ENCODE data around the gene CORO1C. TPM values are rescaled to one million over a fixed set of nuclear protein-coding genes. Genes with fewer than 3 reads are reported as not detected.

Gene CORO1C
- total and polyA plus RNA-seq, 9 of the 15 experiments (the other 6 are each of a cell fraction or from before 2014, with no cell fraction given), result 55.2 to 280 (median 150) TPM

DNA sequence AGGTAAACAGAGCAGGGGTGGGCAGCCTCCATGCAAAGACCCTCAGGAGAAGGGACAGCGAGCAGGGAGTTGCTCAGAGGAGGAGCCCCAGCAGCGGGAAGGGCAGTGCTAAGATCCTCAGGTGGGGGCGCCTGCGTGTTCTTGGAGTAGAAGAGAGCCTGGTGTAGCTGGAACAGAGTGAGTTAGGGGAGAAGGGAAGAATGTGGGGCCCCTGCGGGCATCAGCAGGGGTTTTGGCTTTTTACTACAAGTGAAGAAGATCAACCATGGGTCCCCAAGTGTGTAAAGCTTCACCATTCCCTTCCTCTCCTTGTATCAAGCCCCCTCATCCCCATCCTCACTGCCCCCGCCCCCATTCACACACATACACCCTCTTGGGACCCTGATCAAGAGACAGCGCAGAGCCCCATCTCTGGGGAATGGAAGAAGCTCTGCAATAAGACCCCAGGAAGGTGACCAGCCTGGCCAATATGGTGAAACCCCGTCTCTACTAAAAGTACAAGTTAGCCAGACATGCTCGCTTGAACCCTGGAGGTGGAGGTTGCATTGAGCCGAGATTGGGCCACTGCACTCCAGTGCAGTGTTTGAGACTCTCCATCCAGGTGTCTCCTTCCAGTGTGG lies 123.2 kb downstream of the CORO1C start:
- ChIA-PET CTCF (ENCODE audit: low intra/inter-chr PET ratio) (no interaction called here), POLR2A (interaction anchor here (0.6 to 1.1 kb wide), 3 partner anchors 10 to 977 kb away, joined by 3 read pairs; no protein-coding TSS in a partner anchor)
- no peak overlapping the region for H3K4me2 ChIP-seq (ENCODE audit: insufficient read depth, low read length)
- H2AFZ ChIP-seq (ENCODE audit: low read depth, low read length), result no peak overlapping the region
- DNase-seq (ENCODE audit: extremely low read depth in 1 of 4, low spot score in 3 of 4) (no peak), FAIRE-seq (no peak), ATAC-seq (no peak)
- H3K27me3 ChIP-seq (ENCODE audit: control insufficient read depth in 2 of 2, insufficient read depth in 2 of 2, low read length in 2 of 2), result no peaks in the 10 kb centered on the region
- no peaks in the 10 kb centered on the region for H3K36me3 ChIP-seq (ENCODE audit: control insufficient read depth, insufficient read depth, low read length)
- TF ChIP-seq NR1H2 (CRISPR knock-in tag; IDR thresholded peaks at IDR 0.05) (no peak), ADNP (tag; IDR thresholded peaks at IDR 0.05) (no peak)
- no peaks in the 10 kb centered on the region for H3K79me2 ChIP-seq (ENCODE audit: control insufficient read depth, insufficient read depth, low read length)
- WGBS (ENCODE audit: insufficient coverage, low coverage, missing lambda C conversion rate), result 35% methylated on average over 10 of the region's 10 CpGs
- peaks cover 9 to 16% of the 10 kb centered on the region in 2 experiments for H3K4me1 ChIP-seq (replicated peaks in 1 of 2; ENCODE audit: control insufficient read depth in 2 of 2, insufficient read depth in 2 of 2, low read length in 2 of 2)
- H3K4me3 ChIP-seq, result no peak overlapping the region
- in situ Hi-C loops (cut with MboI) (no loop called here), intact Hi-C loops (cut with micrococcal nuclease) (no loop called here)
- no peak overlapping the region for H3K9ac ChIP-seq (ENCODE audit: insufficient read depth in 1 of 2, low read depth in 2 of 2, low read length in 2 of 2)
- H3K9me3 ChIP-seq (replicated peaks; ENCODE audit: control insufficient read depth, insufficient read depth, low read depth, low read length), result no peaks in the 10 kb centered on the region
- BruUV-seq (replicated peaks), result no TSS peak
- H3K27ac ChIP-seq (ENCODE audit: extremely low read depth, low read depth, low read length), result no peak overlapping the region
- no peaks in the 10 kb centered on the region for H4K20me1 ChIP-seq (replicated peaks; ENCODE audit: control insufficient read depth, insufficient read depth, low read length)
- H3K9me1 ChIP-seq (ENCODE audit: control insufficient read depth, insufficient read depth, low read length), result no peaks in the 10 kb centered on the region

DNA sequence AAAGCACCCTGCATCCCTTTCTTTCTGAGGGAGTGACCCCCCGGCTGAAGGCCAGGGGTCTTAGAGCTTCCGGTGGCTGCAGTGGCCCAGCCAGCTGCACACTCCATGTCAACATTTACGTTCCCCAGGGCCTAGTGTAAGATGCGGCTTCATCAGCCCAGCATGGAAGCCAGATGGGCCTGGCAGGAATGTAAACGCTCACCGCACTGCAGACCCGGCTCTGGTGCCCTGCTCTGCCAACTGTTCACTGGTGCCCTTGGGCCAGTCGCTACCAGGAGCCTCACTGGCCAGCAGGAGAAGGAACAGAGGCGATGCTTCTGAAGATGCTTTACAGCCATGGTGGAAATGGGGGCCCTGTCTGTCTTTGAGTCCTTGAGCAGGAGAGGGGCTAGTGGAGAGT lies 124.8 kb downstream of the CORO1C start:
- H3K4me2 ChIP-seq (ENCODE audit: insufficient read depth, low read length), result no peak overlapping the region
- ChIA-PET POLR2A (no interaction called here), CTCF (ENCODE audit: low intra/inter-chr PET ratio) (no interaction called here)
- H2AFZ ChIP-seq (ENCODE audit: low read depth, low read length), result no peak overlapping the region
- H3K9me3 ChIP-seq (replicated peaks; ENCODE audit: control insufficient read depth, insufficient read depth, low read depth, low read length), result no peaks in the 10 kb centered on the region
- H3K27me3 ChIP-seq (ENCODE audit: control insufficient read depth in 2 of 2, insufficient read depth in 2 of 2, low read length in 2 of 2), result no peaks in the 10 kb centered on the region
- no peak overlapping the region; a peak in 1 of 4 replicates for H3K9ac ChIP-seq (ENCODE audit: insufficient read depth in 1 of 2, low read depth in 2 of 2, low read length in 2 of 2)
- in situ Hi-C loops (cut with MboI), result no loop called here
- BruUV-seq (replicated peaks), result no TSS peak
- peaks cover 9 to 16% of the 10 kb centered on the region in 2 experiments for H3K4me1 ChIP-seq (replicated peaks in 1 of 2; ENCODE audit: control insufficient read depth in 2 of 2, insufficient read depth in 2 of 2, low read length in 2 of 2)
- no peak overlapping the region for H3K27ac ChIP-seq (ENCODE audit: extremely low read depth, low read depth, low read length)
- FAIRE-seq, result no peak
- WGBS (ENCODE audit: insufficient coverage, low coverage, missing lambda C conversion rate), result 50% methylated on average over 9 of the region's 9 CpGs
- no peaks in the 10 kb centered on the region for H3K79me2 ChIP-seq (ENCODE audit: control insufficient read depth, insufficient read depth, low read length)
- intact Hi-C loops (cut with micrococcal nuclease), result no loop called here
- ATAC-seq, result no peak
- no peaks in the 10 kb centered on the region for H4K20me1 ChIP-seq (replicated peaks; ENCODE audit: control insufficient read depth, insufficient read depth, low read length)
- H3K4me3 ChIP-seq, result no peak overlapping the region
- no peak for DNase-seq (ENCODE audit: extremely low read depth in 1 of 4, low spot score in 3 of 4)
- H3K9me1 ChIP-seq (ENCODE audit: control insufficient read depth, insufficient read depth, low read length), result no peaks in the 10 kb centered on the region
- H3K36me3 ChIP-seq (ENCODE audit: control insufficient read depth, insufficient read depth, low read length), result no peaks in the 10 kb centered on the region
- no peak for TF ChIP-seq THRAP3 (IDR thresholded peaks at IDR 0.05; ENCODE audit: borderline replicate concordance)
- TF ChIP-seq, protein P1, sequence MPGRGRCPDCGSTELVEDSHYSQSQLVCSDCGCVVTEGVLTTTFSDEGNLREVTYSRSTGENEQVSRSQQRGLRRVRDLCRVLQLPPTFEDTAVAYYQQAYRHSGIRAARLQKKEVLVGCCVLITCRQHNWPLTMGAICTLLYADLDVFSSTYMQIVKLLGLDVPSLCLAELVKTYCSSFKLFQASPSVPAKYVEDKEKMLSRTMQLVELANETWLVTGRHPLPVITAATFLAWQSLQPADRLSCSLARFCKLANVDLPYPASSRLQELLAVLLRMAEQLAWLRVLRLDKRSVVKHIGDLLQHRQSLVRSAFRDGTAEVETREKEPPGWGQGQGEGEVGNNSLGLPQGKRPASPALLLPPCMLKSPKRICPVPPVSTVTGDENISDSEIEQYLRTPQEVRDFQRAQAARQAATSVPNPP (IDR thresholded peaks at IDR 0.05; ENCODE audit: borderline replicate concordance, insufficient read depth, insufficient read length), result no peak
- TF ChIP-seq SRF (CRISPR knock-in tag; IDR thresholded peaks at IDR 0.05), result no peak
- TF ChIP-seq, protein P2, sequence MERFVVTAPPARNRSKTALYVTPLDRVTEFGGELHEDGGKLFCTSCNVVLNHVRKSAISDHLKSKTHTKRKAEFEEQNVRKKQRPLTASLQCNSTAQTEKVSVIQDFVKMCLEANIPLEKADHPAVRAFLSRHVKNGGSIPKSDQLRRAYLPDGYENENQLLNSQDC (CRISPR knock-in tag; IDR thresholded peaks at IDR 0.05), result no peak
- no peak for TF ChIP-seq RFX1 (IDR thresholded peaks at IDR 0.05)
- no peak for TF ChIP-seq CBX5 (IDR thresholded peaks at IDR 0.05; ENCODE audit: borderline replicate concordance, low read depth)
- TF ChIP-seq, protein P3, sequence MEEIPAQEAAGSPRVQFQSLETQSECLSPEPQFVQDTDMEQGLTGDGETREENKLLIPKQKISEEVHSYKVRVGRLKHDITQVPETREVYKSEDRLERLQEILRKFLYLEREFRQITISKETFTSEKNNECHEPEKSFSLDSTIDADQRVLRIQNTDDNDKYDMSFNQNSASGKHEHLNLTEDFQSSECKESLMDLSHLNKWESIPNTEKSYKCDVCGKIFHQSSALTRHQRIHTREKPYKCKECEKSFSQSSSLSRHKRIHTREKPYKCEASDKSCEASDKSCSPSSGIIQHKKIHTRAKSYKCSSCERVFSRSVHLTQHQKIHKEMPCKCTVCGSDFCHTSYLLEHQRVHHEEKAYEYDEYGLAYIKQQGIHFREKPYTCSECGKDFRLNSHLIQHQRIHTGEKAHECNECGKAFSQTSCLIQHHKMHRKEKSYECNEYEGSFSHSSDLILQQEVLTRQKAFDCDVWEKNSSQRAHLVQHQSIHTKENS (CRISPR knock-in tag; IDR thresholded peaks at IDR 0.05), result no peak
- no peak for TF ChIP-seq NR3C1 (CRISPR knock-in tag; IDR thresholded peaks at IDR 0.05)
- no peak for TF ChIP-seq DACH1 (IDR thresholded peaks at IDR 0.05; ENCODE audit: partially characterized antibody)
- no peak for TF ChIP-seq RBM15 (IDR thresholded peaks at IDR 0.05; ENCODE audit: insufficient read depth, low read length)
